Ishikawa (cell line): Measurements from ENCODE around the gene STXBP3.

Source experiments
- CEBPB ChIP-seq: IDR thresholded peaks from 2 replicates; pipeline ENCODE4 v1.6.1; 2012
- EGR1 ChIP-seq: IDR thresholded peaks from 2 replicates; pipeline ENCODE4 v1.6.1; 2012
- EP300 ChIP-seq: IDR thresholded peaks from 2 replicates; pipeline ENCODE4 v1.6.1; 2012; ENCODE audit warnings: borderline replicate concordance
- NFIC ChIP-seq: IDR thresholded peaks from 2 replicates; pipeline ENCODE4 v1.6.1; 2012
- YY1 ChIP-seq: IDR thresholded peaks from 2 replicates; pipeline ENCODE4 v1.6.1; 2012; ENCODE audit warnings: low read depth
- TF ChIP-seq, protein P1 (sequence below): IDR thresholded peaks from 2 replicates; pipeline ENCODE4 v1.6.1; 2012

DNA sequence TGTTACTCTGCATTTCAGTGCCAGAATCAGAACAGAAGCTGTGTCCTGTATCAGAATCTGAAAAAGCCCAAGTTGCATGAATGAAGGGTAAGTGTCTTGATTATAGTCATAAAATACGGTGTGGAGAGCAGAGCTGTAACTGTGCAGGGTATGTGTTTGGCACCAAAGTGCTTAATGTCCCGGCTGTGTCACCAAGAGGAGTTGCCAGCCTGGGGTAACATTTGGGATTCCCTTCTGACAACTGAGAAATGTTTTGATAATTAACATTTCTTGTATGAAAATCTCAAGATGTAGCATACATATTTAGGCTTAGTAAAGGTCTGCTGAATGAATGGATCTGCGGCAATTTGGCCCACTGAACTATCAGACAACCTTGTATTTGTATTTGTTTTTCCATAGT lies 77.2 kb downstream of the STXBP3 start:
- TF ChIP-seq EP300 (no peak), NFIC (no peak), CEBPB (no peak), EGR1 (no peak), YY1 (no peak)
- TF ChIP-seq, protein P1, sequence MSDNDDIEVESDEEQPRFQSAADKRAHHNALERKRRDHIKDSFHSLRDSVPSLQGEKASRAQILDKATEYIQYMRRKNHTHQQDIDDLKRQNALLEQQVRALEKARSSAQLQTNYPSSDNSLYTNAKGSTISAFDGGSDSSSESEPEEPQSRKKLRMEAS = no peak
